Upper lobe of left lung (tissue), 6 donors: ENCODE data around the gene PTPRN2. TPM values are rescaled to one million over a fixed set of nuclear protein-coding genes. Genes with fewer than 3 reads are reported as not detected.

Source experiments
- ATAC-seq, 2 donors: fragments of 200-7000 bp; cut with Tn5 transposase; one replicate each; pipeline ENCODE4 v1.9.1; 2022; ENCODE audit warnings: mild to moderate bottlenecking in 2 of 2, moderate library complexity in 2 of 2; ENCODE audit not compliant: low FRiP score in 2 of 2
- DNase-seq, 2 donors: peaks; one replicate each; pipeline ENCODE4 v3.0.0-alpha.2; 2019 to 2020
- H3K27ac ChIP-seq, 4 donors: fragments of 200-600 bp; sonication (generic); one replicate each; pipeline ENCODE4 v1.5.1; 2016 to 2019
- H3K27me3 ChIP-seq, 4 donors: fragments of 200-600 bp; sonication (generic); one replicate each; pipeline ENCODE4 v1.5.1; 2017 to 2019
- H3K36me3 ChIP-seq, 4 donors: fragments of 200-600 bp; sonication (generic); one replicate each; pipeline ENCODE4 v1.5.1; 2016 to 2019
- H3K4me1 ChIP-seq, 4 donors: fragments of 200-600 bp; sonication (generic); one replicate each; pipeline ENCODE4 v1.5.1; 2018 to 2019
- H3K4me3 ChIP-seq, 4 donors: fragments of 200-600 bp; sonication (generic); one replicate each; pipeline ENCODE4 v1.5.1; 2017 to 2019; ENCODE audit warnings: mild to moderate bottlenecking in 2 of 4, moderate library complexity in 1 of 4
- H3K9me3 ChIP-seq, 4 donors: fragments of 200-600 bp; sonication (generic); one replicate each; pipeline ENCODE4 v1.5.1; 2018 to 2019
- EP300 ChIP-seq, 4 donors: sonication (generic); formaldehyde crosslinking; IDR thresholded peaks; one replicate each; pipeline ENCODE4 v1.5.1; 2017; ENCODE audit warnings: antibody characterized with exemption in 4 of 4, control low read depth in 2 of 4
- POLR2A ChIP-seq, 4 donors: fragments of 450-650 bp; IDR thresholded peaks; one replicate each; pipeline ENCODE4 v1.5.1; 2016 to 2017; ENCODE audit warnings: antibody characterized with exemption in 4 of 4, mild to moderate bottlenecking in 2 of 4
- POLR2AphosphoS5 ChIP-seq, 2 donors: sonication (generic); formaldehyde crosslinking; IDR thresholded peaks; one replicate each; pipeline ENCODE4 v1.5.1; 2017; ENCODE audit warnings: antibody characterized with exemption in 2 of 2
- WGBS, 2 donors: methylation state at CpG; one replicate each; pipeline ENCODE4 v1.1.5; 2017 to 2018; 5-methylcytosine and 5-hydroxymethylcytosine counted together
- total RNA-seq, 6 donors: library from RNA; depleted of rRNA in 4 of 6; stranded (reverse); fragments of >200 nt in 4 of 6; gene quantifications; one replicate each; pipeline versions ENCODE4 v1.1.0 to v1.2.1, GENCODE V29; 2016 to 2021
- TF ChIP-seq, protein P1 (sequence below), 6 experiments: fragments of 450-650 bp in 4 of 6; fragments of 200-600 bp in 2 of 6; sonication (generic) in 2 of 6; IDR thresholded peaks; one replicate each; pipeline ENCODE4 v1.5.1; 2016 to 2019; ENCODE audit warnings: antibody characterized with exemption in 6 of 6
- donor health status: DM: no; HTN: no; CAD: no; lungs with moderate emphysema.
- donor health status: DM: no; HTN: yes; CAD: no; lungs with severe emphysema.

Gene PTPRN2
- total RNA-seq, 6 donors from 2014 or later, result 3.3 to 7.9 (median 5.2) TPM

GRCh38 chr7:158474488-158474887, 113.1 kb downstream of the PTPRN2 start:
- no peak for DNase-seq
- Histone ChIP-seq H3K36me3 (no peaks in the 10 kb centered on the region), H3K4me3 (no peak overlapping the region), H3K4me1 (peaks cover 0 to 11% (median 2%) of the 10 kb centered on the region in 4 donors), H3K9me3 (no peaks in the 10 kb centered on the region), H3K27me3 (no peaks in the 10 kb centered on the region), H3K27ac (no peak overlapping the region)
- no peak for ATAC-seq
- TF ChIP-seq POLR2AphosphoS5 (IDR thresholded peaks at IDR 0.05) (no peak), POLR2A (IDR thresholded peaks at IDR 0.05) (no peak), EP300 (IDR thresholded peaks at IDR 0.05) (no peak)
- TF ChIP-seq, protein P1, sequence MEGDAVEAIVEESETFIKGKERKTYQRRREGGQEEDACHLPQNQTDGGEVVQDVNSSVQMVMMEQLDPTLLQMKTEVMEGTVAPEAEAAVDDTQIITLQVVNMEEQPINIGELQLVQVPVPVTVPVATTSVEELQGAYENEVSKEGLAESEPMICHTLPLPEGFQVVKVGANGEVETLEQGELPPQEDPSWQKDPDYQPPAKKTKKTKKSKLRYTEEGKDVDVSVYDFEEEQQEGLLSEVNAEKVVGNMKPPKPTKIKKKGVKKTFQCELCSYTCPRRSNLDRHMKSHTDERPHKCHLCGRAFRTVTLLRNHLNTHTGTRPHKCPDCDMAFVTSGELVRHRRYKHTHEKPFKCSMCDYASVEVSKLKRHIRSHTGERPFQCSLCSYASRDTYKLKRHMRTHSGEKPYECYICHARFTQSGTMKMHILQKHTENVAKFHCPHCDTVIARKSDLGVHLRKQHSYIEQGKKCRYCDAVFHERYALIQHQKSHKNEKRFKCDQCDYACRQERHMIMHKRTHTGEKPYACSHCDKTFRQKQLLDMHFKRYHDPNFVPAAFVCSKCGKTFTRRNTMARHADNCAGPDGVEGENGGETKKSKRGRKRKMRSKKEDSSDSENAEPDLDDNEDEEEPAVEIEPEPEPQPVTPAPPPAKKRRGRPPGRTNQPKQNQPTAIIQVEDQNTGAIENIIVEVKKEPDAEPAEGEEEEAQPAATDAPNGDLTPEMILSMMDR (IDR thresholded peaks at IDR 0.05), result no peak
- 83 to 93% methylated on average over 16 of the region's 16 CpGs for WGBS, 2 donors

DNA sequence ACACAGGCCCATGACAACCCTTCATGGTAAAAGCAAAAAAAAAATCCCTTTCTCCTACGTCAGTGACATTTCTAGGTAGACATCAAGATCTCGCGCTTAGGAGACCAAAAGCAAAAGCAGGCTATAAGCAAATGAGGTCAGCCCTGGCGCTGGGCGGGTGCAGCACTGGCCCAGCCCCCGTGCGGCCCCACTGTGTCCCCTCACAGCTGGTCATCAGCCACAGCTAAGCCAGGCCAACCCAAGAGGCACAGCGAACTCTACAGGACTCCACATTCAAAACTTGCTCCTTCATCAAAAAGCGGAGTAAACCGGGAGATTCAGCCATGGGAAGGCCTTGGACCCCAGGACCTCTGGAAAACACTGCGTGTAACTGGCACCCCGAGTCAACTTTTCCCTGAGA, 113.7 kb downstream of the PTPRN2 start:
- H3K4me3 ChIP-seq, result no peak overlapping the region
- peaks cover 0 to 11% (median 2%) of the 10 kb centered on the region in 4 donors for H3K4me1 ChIP-seq
- H3K27ac ChIP-seq, result no peak overlapping the region
- 89 to 92% methylated on average over 11 to 12 of the region's 12 CpGs for WGBS, 2 donors
- no peaks in the 10 kb centered on the region for H3K9me3 ChIP-seq
- H3K27me3 ChIP-seq, result no peaks in the 10 kb centered on the region
- DNase-seq, result peak in 1 of 2 donors; percentile 44
- ATAC-seq, result no peak
- no peaks in the 10 kb centered on the region for H3K36me3 ChIP-seq
- TF ChIP-seq EP300 (IDR thresholded peaks at IDR 0.05), result no peak
- no peak for TF ChIP-seq POLR2AphosphoS5 (IDR thresholded peaks at IDR 0.05)

- H3K9me3 ChIP-seq, result no peaks in the 10 kb centered on the region
- ATAC-seq (no peak), DNase-seq (no peak)
- H3K4me3 ChIP-seq, result no peak overlapping the region
- WGBS, 2 donors, result 11 to 23% methylated on average over 8 to 13 of the region's 13 CpGs
- peaks cover 0 to 11% (median 2%) of the 10 kb centered on the region in 4 donors for H3K4me1 ChIP-seq
- no peak overlapping the region for H3K27ac ChIP-seq
- no peak for TF ChIP-seq POLR2A (IDR thresholded peaks at IDR 0.05)
- no peak for TF ChIP-seq EP300 (IDR thresholded peaks at IDR 0.05)
- TF ChIP-seq, protein P1 (IDR thresholded peaks at IDR 0.05), result no peak
- TF ChIP-seq POLR2AphosphoS5 (IDR thresholded peaks at IDR 0.05), result no peak
- H3K36me3 ChIP-seq, result no peaks in the 10 kb centered on the region
- H3K27me3 ChIP-seq, result no peaks in the 10 kb centered on the region
Measured at GRCh38 chr7:158473221-158473620, 114.4 kb downstream of the PTPRN2 start.

- no peaks in the 10 kb centered on the region for H3K9me3 ChIP-seq
- no peak overlapping the region for H3K27ac ChIP-seq
- peak in 1 of 2 donors; percentile 74 for DNase-seq
- WGBS, 2 donors, result 69 to 76% methylated on average over 2 to 11 of the region's 11 CpGs
- peaks cover 0 to 11% (median 2%) of the 10 kb centered on the region in 4 donors for H3K4me1 ChIP-seq
- no peak overlapping the region for H3K4me3 ChIP-seq
- ATAC-seq, result no peak
- no peaks in the 10 kb centered on the region for H3K36me3 ChIP-seq
- H3K27me3 ChIP-seq, result no peaks in the 10 kb centered on the region
- TF ChIP-seq, protein P1 (IDR thresholded peaks at IDR 0.05), result no peak
- TF ChIP-seq POLR2A (IDR thresholded peaks at IDR 0.05) (no peak), EP300 (IDR thresholded peaks at IDR 0.05) (no peak), POLR2AphosphoS5 (IDR thresholded peaks at IDR 0.05) (no peak)
Measured at GRCh38 chr7:158472596-158472995, 115.0 kb downstream of the PTPRN2 start.

- no peak for TF ChIP-seq POLR2AphosphoS5 (IDR thresholded peaks at IDR 0.05)
- no peak for TF ChIP-seq EP300 (IDR thresholded peaks at IDR 0.05)
- TF ChIP-seq, protein P1 (IDR thresholded peaks at IDR 0.05), result no peak
- TF ChIP-seq POLR2A (IDR thresholded peaks at IDR 0.05), result no peak
- DNase-seq, result peak in 1 of 2 donors; percentile 67
- Histone ChIP-seq H3K4me1 (peaks cover 0 to 11% (median 2%) of the 10 kb centered on the region in 4 donors), H3K36me3 (no peaks in the 10 kb centered on the region), H3K9me3 (no peaks in the 10 kb centered on the region), H3K27ac (no peak overlapping the region), H3K4me3 (no peak overlapping the region), H3K27me3 (no peaks in the 10 kb centered on the region)
- ATAC-seq, result no peak
- 94 to 95% methylated on average over 18 of the region's 18 CpGs for WGBS, 2 donors
Measured at GRCh38 chr7:158471716-158472115, 115.9 kb downstream of the PTPRN2 start.
